NT2/D1 (cell line): ENCODE measurements around the gene KRTAP5-11.
"Not testable (repeated sequence)": the region's sequence is repeated elsewhere in the genome, so short reads cannot be mapped to it uniquely, and the experiment has no call there.

Experiments used
- SUZ12 ChIP-seq: IDR thresholded peaks from 2 replicates; pipeline ENCODE4 v1.6.1; 2011; ENCODE audit not compliant: insufficient read length, insufficient read depth; ENCODE audit errors: extremely low read depth
- YY1 ChIP-seq: IDR thresholded peaks from 2 replicates; pipeline ENCODE4 v1.6.1; 2011; ENCODE audit not compliant: insufficient read length, insufficient read depth
- ZNF274 ChIP-seq: IDR thresholded peaks from 2 replicates; pipeline ENCODE4 v1.6.1; 2011; ENCODE audit warnings: mild to moderate bottlenecking, low read depth, low read length

DNA sequence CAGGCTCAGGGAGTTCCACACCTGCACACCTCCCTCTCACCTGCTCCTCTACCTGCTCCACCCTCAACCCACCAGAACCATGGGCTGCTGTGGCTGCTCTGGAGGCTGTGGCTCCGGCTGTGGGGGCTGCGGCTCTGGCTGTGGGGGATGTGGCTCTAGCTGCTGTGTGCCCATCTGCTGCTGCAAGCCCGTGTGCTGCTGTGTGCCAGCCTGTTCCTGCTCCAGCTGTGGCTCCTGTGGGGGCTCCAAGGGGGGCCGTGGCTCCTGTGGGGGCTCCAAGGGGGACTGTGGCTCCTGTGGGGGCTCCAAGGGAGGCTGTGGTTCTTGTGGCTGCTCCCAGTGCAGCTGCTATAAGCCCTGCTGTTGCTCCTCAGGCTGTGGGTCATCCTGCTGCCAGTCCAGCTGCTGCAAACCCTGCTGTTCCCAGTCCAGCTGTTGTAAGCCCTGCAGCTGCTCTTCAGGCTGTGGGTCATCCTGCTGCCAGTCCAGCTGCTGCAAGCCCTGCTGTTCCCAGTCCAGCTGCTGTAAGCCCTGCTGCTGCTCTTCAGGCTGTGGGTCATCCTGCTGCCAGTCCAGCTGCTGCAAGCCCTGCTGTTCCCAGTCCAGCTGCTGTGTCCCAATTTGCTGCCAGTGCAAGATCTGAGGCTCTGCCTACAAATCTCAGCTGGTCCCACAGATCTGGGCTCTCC lies 44.6 kb downstream of the KRTAP5-11 start, which contains the start of gene KRTAP5-8:
- not testable (repeated sequence) for TF ChIP-seq YY1, ZNF274, SUZ12
